ENCODE data around the gene HYAL3.

The HYAL3 gene, protein sequence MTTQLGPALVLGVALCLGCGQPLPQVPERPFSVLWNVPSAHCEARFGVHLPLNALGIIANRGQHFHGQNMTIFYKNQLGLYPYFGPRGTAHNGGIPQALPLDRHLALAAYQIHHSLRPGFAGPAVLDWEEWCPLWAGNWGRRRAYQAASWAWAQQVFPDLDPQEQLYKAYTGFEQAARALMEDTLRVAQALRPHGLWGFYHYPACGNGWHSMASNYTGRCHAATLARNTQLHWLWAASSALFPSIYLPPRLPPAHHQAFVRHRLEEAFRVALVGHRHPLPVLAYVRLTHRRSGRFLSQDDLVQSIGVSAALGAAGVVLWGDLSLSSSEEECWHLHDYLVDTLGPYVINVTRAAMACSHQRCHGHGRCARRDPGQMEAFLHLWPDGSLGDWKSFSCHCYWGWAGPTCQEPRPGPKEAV

DNA sequence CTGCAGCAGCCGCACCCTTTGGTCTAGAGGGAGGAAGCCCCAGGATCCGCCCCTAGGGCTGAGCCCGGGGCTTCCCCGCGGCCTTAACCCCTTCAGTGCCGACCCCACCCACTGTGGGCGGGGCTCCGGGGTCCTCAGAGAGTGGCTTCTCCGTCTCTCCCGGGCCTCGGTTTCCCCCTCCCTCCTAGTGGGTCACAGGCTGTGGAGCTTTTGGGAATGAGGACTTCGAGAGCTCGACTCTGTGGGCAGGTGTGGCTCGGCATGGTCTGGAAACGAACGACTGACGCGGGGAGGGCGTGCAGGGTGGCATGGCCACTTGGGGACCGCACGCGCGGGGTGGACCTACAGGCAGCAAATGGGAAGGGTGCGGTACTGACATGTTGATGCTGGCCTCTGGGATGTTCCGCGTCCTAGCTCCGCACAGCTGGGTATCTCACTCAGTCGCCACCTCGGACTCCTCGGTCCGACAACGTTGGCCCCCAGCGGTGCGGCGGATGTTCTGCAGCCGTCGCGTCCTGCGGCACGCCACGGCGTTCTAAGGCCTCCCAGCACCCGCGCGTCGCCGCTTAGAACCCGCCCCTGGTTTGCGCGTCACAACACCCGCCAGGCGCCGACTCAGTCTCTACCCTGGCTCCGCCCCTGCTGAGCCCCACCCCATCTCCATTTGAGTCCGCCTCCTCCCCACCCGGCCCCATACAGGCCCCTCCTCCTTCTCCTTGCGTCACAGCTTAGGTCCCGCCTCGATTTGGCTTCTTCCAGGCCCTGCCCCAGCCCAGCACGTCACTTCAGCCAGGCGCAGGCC, at the start of gene HYAL3, which contains the start of gene NAA80:
Gene HYAL3, minus strand, starts transcription at position 570 of the 802 bp plus-strand sequence. CDS start 3,803 bp downstream, outside the sequence.
Gene NAA80, minus strand, starts transcription at position 570 of the 802 bp plus-strand sequence. CDS start 1,942 bp downstream, outside the sequence.
- peak; percentile 98 for DNase-seq (ENCODE audit: low read depth)

GRCh38 chr3:50347187-50347813, 48.1 kb upstream of the HYAL3 start:
- no peak for DNase-seq (ENCODE audit: low read depth)

DNA sequence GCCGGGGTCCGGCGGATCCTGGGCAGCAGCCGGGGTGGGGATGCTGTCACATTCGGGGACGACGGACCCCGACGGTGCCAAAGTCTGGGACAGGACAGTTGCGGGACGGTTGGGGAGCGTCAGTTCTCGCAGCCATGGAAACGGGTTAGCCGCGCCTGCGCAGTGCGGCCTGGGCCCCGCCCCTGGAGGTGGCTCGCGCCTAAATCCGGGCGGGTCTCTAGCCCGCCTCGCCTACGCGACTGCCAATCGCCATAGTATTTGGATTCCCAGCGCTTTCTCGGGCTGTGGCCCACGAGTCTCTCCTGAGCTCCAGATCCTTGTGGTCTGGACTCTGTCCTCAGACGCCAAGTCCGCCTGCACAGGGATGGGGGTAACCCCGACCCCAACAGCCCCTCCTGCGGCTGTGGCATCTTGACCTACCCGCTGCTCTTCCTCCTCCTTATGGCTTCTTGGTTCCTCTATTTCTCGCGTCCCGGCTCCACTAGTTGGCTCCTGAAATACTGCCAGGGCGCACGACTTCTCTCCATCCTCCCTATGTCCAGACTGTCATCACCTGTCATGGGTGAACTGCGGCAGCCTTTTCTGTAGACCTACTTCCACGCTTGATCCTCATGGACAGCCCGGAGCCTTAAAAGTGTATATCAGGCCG, 46.5 kb upstream of the HYAL3 start, which contains the start of gene ZMYND10:
Gene ZMYND10, minus strand, starts transcription at position 147 of the 649 bp plus-strand sequence. CDS start 153 bp downstream, outside the sequence.
- no peak for DNase-seq (ENCODE audit: low read depth)

- DNase-seq (ENCODE audit: low read depth): no peak
Measured at GRCh38 chr3:50345008-50345407, 45.8 kb upstream of the HYAL3 start.

GRCh38 chr3:50342813-50343633, 43.8 kb upstream of the HYAL3 start:
- no peak for DNase-seq (ENCODE audit: low read depth)

GRCh38 chr3:50341996-50342650, 42.9 kb upstream of the HYAL3 start:
- no peak for DNase-seq (ENCODE audit: low read depth)

GRCh38 chr3:50341537-50341936, 42.3 kb upstream of the HYAL3 start:
- DNase-seq (ENCODE audit: low read depth): no peak

DNA sequence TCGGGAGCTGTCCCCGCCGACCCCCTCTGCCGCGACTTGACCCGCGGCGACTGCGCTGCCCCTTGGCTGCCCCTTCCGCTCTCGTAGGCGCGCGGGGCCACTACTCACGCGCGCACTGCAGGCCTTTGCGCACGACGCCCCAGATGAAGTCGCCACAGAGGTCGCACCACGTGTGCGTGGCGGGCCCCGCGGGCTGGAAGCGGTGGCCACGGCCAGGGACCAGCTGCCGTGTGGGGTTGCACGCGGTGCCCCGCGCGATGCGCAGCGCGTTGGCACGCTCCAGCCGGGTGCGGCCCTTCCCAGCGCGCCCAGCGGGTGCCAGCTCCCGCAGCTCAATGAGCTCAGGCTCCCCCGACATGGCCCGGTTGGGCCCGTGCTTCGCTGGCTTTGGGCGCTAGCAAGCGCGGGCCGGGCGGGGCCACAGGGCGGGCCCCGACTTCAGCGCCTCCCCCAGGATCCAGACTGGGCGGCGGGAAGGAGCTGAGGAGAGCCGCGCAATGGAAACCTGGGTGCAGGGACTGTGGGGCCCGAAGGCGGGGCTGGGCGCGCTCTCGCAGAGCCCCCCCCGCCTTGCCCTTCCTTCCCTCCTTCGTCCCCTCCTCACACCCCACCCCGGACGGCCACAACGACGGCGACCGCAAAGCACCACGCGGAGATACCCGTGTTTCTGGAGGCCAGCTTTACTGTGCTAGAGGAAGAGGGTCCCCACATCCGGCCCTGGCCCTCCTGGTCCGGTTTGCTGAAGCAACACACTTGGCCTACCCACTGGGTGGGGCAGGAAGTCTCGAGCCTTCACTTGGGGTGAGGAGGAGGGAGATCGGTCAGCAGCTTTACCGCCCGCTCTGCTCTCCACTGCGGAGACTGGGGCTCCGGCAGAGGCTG, 41.5 kb upstream of the HYAL3 start, which contains the start of gene RASSF1:
Gene RASSF1, minus strand, starts transcription at position 389 of the 882 bp plus-strand sequence. Its CDS starts 31 bp downstream, at position 358.
- no peak for DNase-seq (ENCODE audit: low read depth)

- no peak for DNase-seq (ENCODE audit: low read depth)
Measured at GRCh38 chr3:50340147-50340447, 40.9 kb upstream of the HYAL3 start.

GRCh38 chr3:50339485-50340146, 40.4 kb upstream of the HYAL3 start:
- no peak for DNase-seq (ENCODE audit: low read depth)

- DNase-seq (ENCODE audit: low read depth): no peak
Measured at GRCh38 chr3:50338965-50339364, 39.8 kb upstream of the HYAL3 start.

- peak; percentile 97 for DNase-seq (ENCODE audit: low read depth)
Measured at GRCh38 chr3:50337175-50337861, 38.1 kb upstream of the HYAL3 start.

DNA sequence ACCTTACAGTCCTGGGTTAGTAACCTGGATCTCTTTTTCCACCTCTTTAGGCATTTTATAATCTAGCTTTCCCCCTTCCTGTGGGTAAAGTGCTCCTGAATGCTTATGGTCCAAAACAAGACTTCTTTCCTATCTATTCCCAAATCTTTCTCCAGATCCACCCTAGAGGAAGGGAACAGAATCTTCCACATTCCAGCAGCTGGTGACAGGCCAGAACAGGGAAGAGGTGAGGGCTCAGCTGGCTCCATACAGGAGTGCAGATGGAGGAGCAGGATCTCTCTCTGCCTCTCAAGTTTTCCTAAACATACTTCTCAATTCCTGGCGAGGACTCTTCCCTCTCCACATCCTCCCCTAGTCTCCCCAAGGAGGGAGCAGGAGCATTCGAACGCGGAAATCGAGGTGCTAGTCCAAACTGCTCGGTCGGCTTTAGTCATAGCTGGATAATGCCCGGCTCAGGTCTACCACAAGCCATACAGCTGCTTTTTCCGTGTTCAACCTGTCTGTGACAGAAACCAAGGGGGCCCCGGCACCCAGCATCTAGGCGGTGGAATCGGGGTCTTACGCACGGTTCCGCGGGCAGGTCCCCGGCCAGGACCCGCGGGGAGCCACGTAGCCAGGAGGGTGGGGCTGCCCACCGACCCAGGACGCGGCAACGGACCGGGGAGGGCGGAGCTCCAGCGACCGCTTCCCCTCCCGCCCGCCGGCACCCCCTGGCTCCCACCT, 37.4 kb upstream of the HYAL3 start:
- DNase-seq (ENCODE audit: low read depth): no peak

GRCh38 chr3:50334339-50335075, 35.3 kb upstream of the HYAL3 start:
- no peak for DNase-seq (ENCODE audit: low read depth)

DNA sequence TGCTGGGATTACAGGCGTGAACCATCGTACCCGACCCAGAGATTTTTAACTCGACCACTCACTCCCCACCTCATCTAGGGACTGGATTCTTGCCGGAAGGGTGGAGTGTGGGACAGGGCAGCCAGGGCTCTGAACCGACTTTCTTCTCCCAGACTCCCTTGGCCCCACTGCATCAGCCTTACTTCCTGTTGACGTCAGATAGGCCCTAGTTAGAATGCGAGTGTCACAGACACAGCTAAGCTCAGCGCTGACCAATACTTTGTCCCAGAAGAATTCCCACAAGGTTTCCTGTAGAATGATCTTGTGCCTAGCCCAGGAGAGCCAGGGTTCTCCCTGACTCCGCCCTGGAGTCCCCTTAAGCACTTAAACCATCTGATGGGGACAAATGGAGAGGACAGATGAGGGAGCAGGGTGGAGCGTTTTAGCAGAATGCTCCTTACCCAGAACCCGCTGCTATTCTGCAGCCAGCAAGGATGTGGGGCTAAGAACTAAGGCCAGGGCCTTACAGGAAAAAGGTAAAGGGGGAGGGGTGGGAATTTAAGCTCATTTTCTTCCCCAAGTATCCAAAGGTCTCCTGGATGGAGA, 34.6 kb upstream of the HYAL3 start:
- no peak for DNase-seq (ENCODE audit: low read depth)

- DNase-seq (ENCODE audit: low read depth): no peak
Measured at GRCh38 chr3:50331364-50331907, 32.2 kb upstream of the HYAL3 start.

Data from non-pigmented ciliary epithelial cell (primary cell).